ENCODE results near the gene ZNRF3. TPM values are rescaled to one million over a fixed set of nuclear protein-coding genes. Genes with fewer than 3 reads are reported as not detected.

Gene ZNRF3
- total RNA-seq, 4 donors from 2014 or later: 10.4 to 18.0 (median 14.2) TPM

DNA sequence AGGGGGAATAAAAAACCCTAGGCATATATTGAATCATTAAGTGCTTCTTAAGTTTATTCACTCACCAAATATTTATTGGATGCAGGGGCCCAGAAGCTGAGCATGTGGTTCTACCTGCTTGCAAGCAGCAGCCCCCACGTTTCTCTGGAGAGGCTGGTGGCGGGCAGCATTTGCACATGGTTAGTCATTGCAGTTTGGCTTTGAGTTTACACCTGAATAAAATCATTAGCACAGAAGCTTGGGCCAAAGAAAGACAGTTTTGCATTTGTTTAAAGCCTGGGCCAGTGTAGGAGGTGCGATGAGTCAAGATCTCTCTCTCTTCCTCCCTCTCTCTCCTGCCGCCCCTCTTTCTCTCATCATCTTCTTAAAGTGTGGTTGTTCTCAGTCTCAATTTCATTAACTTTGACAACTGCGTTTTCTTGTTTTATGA lies 105.7 kb downstream of the ZNRF3 start:
- Histone ChIP-seq H3K27me3 (no peaks in the 10 kb centered on the region), H3K36me3 (no peaks in the 10 kb centered on the region), H3K9me3 (no peaks in the 10 kb centered on the region), H3K4me3 (replicated peaks in 1 of 3) (no peak overlapping the region), H3K4me1 (peaks cover 18 to 24% of the 10 kb centered on the region in 2 donors), H3K27ac (no peak overlapping the region)
- 78 to 79% methylated on average over 5 of the region's 5 CpGs for WGBS, 2 donors
- no peak for DNase-seq
- TF ChIP-seq CTCF (IDR thresholded peaks at IDR 0.05) (no peak), POLR2A (IDR thresholded peaks at IDR 0.05) (no peak)
- intact Hi-C loops (cut with DNase I): no loop called here

- no peaks in the 10 kb centered on the region for H3K27me3 ChIP-seq
- no peak overlapping the region for H3K4me3 ChIP-seq (replicated peaks in 1 of 3)
- peaks cover 14 to 20% of the 10 kb centered on the region in 2 donors for H3K4me1 ChIP-seq
- no peak for TF ChIP-seq POLR2A (IDR thresholded peaks at IDR 0.05)
- no peak for TF ChIP-seq CTCF (IDR thresholded peaks at IDR 0.05)
- WGBS, 2 donors: 72 to 77% methylated on average over 7 of the region's 7 CpGs
- no peak for DNase-seq
- H3K9me3 ChIP-seq: no peaks in the 10 kb centered on the region
- H3K36me3 ChIP-seq: no peaks in the 10 kb centered on the region
- intact Hi-C loops (cut with DNase I): no loop called here
- no peak overlapping the region for H3K27ac ChIP-seq
Measured at GRCh38 chr22:28989484-28989883, 106.1 kb downstream of the ZNRF3 start.

DNA sequence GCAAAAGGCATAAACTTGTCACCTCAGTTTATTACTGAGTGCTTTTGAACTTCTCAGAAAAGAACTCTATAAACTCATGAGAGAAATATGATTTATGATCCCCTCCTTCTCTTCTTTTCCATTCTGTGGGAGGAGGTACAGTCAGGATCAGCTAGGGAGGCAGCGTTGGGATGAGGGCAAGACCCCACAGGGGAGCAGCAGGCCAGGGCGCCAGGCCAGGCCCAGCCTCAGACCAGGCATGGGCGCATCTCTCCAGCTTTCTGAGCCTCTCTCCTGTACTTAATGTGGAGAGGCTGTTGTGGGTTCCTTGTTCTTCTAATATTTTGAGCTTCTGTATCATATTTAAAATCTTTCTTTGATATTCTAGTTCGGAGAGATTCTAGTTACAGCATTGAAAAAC lies 106.5 kb downstream of the ZNRF3 start:
- no peak for TF ChIP-seq CTCF (IDR thresholded peaks at IDR 0.05)
- TF ChIP-seq POLR2A (IDR thresholded peaks at IDR 0.05): no peak
- intact Hi-C loops (cut with DNase I): no loop called here
- no peak for DNase-seq
- 88 to 90% methylated on average over 4 of the region's 4 CpGs for WGBS, 2 donors
- Histone ChIP-seq H3K9me3 (no peaks in the 10 kb centered on the region), H3K27ac (no peak overlapping the region), H3K27me3 (no peaks in the 10 kb centered on the region), H3K36me3 (no peaks in the 10 kb centered on the region), H3K4me3 (replicated peaks in 1 of 3) (no peak overlapping the region), H3K4me1 (peaks cover 11 to 16% of the 10 kb centered on the region in 2 donors)

DNA sequence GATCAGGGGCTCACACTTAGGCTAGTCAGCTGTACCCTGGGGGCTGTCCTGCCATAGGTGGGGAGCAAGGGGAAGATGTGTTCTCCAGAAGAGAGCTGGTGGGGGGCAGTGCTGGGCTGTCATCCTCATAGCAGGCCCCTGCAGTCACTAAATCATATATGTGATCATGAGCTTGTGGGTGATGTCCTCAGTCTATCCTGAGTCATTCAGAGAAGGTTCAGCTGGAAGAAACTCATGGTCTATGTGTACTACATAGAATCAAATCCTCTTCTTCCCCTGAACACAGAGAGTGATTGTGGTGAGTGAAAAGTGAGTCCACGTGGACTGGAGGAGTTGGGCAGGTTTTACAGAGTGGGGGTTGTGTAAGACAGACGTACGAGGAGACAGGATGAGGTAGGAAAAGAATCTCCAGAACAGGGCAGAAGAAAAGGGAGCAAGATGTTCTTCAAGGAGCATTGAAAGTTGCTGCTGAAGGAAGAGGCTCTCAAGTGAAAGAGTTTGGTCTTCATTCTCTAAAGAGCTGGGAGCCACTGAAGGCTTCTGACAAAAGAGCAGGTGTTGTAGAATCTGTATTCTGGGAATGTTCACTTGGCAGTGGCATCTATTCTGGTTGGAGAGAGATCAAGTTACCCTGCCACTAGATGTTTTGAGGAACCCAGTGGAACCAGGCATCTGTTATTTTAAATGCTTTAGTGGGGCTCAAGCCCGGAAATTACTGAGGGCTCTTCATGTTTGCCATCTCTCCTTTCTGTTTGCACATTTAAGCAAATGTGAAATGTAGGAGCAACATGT lies 109.4 kb downstream of the ZNRF3 start:
- Histone ChIP-seq H3K4me3 (replicated peaks in 1 of 3) (no peak overlapping the region), H3K9me3 (no peaks in the 10 kb centered on the region), H3K27me3 (no peaks in the 10 kb centered on the region), H3K27ac (peak overlapping the region in 1 of 3 donors; percentile 31), H3K4me1 (peaks cover 11 to 14% of the 10 kb centered on the region in 2 donors), H3K36me3 (no peaks in the 10 kb centered on the region)
- TF ChIP-seq POLR2A (IDR thresholded peaks at IDR 0.05) (no peak), CTCF (IDR thresholded peaks at IDR 0.05) (no peak)
- DNase-seq: no peak
- intact Hi-C loops (cut with DNase I): no loop called here
- 46 to 62% methylated on average over 4 of the region's 4 CpGs for WGBS, 2 donors

DNA sequence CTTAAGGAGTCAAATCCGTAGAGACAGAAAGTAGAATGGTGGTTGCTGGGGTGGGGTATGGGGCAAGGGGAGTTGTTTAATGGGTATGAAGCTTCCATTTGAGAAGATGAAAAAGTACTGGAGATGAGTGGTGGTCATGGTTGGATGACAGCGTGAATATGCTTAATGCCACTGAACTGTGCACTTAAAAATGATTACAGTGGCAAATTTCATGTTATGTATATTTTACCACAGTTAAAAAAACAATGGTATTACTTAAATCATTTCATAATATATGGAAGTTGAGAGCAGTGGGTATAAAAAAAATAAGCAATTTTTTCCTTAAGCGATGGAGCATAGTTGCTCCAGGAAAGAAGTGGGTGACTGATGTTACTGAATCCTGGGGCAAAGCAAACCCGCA lies 111.2 kb downstream of the ZNRF3 start:
- Histone ChIP-seq H3K4me3 (replicated peaks in 1 of 3) (no peak overlapping the region), H3K36me3 (no peaks in the 10 kb centered on the region), H3K9me3 (no peaks in the 10 kb centered on the region), H3K27ac (no peak overlapping the region), H3K4me1 (peaks cover 14 to 19% of the 10 kb centered on the region in 2 donors), H3K27me3 (no peaks in the 10 kb centered on the region)
- 93 to 95% methylated on average over 4 of the region's 4 CpGs for WGBS, 2 donors
- DNase-seq: no peak
- TF ChIP-seq CTCF (IDR thresholded peaks at IDR 0.05): no peak
- TF ChIP-seq POLR2A (IDR thresholded peaks at IDR 0.05): no peak
- intact Hi-C loops (cut with DNase I): no loop called here
